ENCODE data around the gene KRT33A. TPM values are rescaled to one million over a fixed set of nuclear protein-coding genes. Genes with fewer than 3 reads are reported as not detected.

Gene KRT33A
- total RNA-seq, 1 experiment from 2014 or later: not detected

- Mint-ChIP-seq H3K27ac (peak overlapping the region in 1 of 3 experiments; percentile 76; a peak in 1 of 7 replicates), H3K4me3 (0 out of 5 replicates have a peak overlapping the region, but pooled peaks of 1 of the 2 experiments have one; percentile 16), H3K27me3 (ENCODE audit: low read depth) (peaks cover 2% of the 10 kb centered on the region; the same call in 1 of the 2 replicates), H3K4me1 (peaks cover 3 to 4% of the 10 kb centered on the region in 2 experiments; a peak in 2 of 4 replicates), H3K36me3 (ENCODE audit: insufficient read depth in 1 of 3, low read depth in 3 of 3) (peaks cover 0 to 13% (median 7%) of the 10 kb centered on the region in 3 experiments; a peak in 1 of 7 replicates), H3K9me3 (peaks cover 13% of the 10 kb centered on the region in 2 experiments)
- Histone ChIP-seq H3K9ac (ENCODE audit: extremely low read depth, insufficient read length, low read length) (no peak overlapping the region), H3K18ac (ENCODE audit: insufficient read length, low read depth, low read length) (no peak overlapping the region), H2AFZ (ENCODE audit: low read length) (no peak overlapping the region), H3K27me3 (ENCODE audit: insufficient read depth, low read length) (no peaks in the 10 kb centered on the region), H3K56ac (ENCODE audit: insufficient read length, low read depth, low read length) (no peak overlapping the region), H3K23me2 (ENCODE audit: insufficient read length, low read depth, low read length, poor library complexity, severe bottlenecking) (no peaks in the 10 kb centered on the region), H2BK15ac (ENCODE audit: low read depth, low read length) (no peak overlapping the region), H3K4ac (ENCODE audit: low read depth, low read length) (no peak overlapping the region), H2BK20ac (ENCODE audit: low read depth, low read length, poor library complexity, severe bottlenecking) (no peak overlapping the region), H3K27ac (ENCODE audit: insufficient read length, low read depth, low read length) (no peak overlapping the region), H4K20me1 (ENCODE audit: control insufficient read depth, insufficient read depth, insufficient read length) (no peaks in the 10 kb centered on the region), H2BK5ac (ENCODE audit: insufficient read length, low read length) (no peak overlapping the region), H3K4me1 (ENCODE audit: insufficient read depth, low read length) (no peaks in the 10 kb centered on the region), H2BK120ac (ENCODE audit: low read depth, low read length, poor library complexity, severe bottlenecking) (no peak overlapping the region), H3T11ph (ENCODE audit: low read length) (no peak overlapping the region), H3K4me2 (ENCODE audit: insufficient read depth, insufficient read length, low read length) (no peak overlapping the region), H2BK12ac (ENCODE audit: insufficient read length, low read depth, low read length) (no peak overlapping the region), H2AK5ac (ENCODE audit: insufficient read length, low read length) (no peak overlapping the region), H3K79me2 (ENCODE audit: insufficient read depth, low read length) (no peaks in the 10 kb centered on the region), H4K5ac (ENCODE audit: insufficient read length, low read depth, low read length) (no peak overlapping the region), H4K8ac (replicated peaks; ENCODE audit: insufficient read length, low read depth, low read length) (no peak overlapping the region), H3K9me3 (ENCODE audit: control insufficient read depth, low read depth, low read length) (no peaks in the 10 kb centered on the region), H3K14ac (ENCODE audit: insufficient read depth, low read length) (no peak overlapping the region; the same call in 1 of the 2 replicates), H3K79me1 (ENCODE audit: insufficient read depth, low read depth, low read length, poor library complexity, severe bottlenecking) (no peaks in the 10 kb centered on the region), H4K91ac (ENCODE audit: insufficient read length, low read depth, low read length) (no peak overlapping the region), H3K23ac (ENCODE audit: insufficient read length, low read depth, low read length) (no peak overlapping the region)
- peak; percentile 65 for TF ChIP-seq CTCF (conservative IDR thresholded peaks at IDR 0.05)
- DNase-seq: peak; percentile 83
- WGBS (ENCODE audit: extremely low coverage, insufficient read length, low lambda C conversion rate): no CpG with 5 or more reads among the region's 16 CpGs
These were observed 26.2 kb downstream of the KRT33A start for GRCh38 chr17:41324180-41325075.
